HPDE6-E6E7 (cell line): ENCODE data around the gene MAGI2.

ENCODE experiments used
- DNase-seq: peaks from one replicate; pipeline ENCODE4 v3.0.0; 2011; ENCODE audit warnings: missing footprints; ENCODE audit errors: extremely low spot score

MAGI2 gene

GRCh38 chr7:78734626-78735025 is 718.8 kb downstream of the MAGI2 start:
- no peak for DNase-seq

GRCh38 chr7:78720066-78720465 is 733.4 kb downstream of the MAGI2 start:
- no peak for DNase-seq

GRCh38 chr7:78718212-78718611 is 735.3 kb downstream of the MAGI2 start:
- no peak for DNase-seq

- no peak for DNase-seq
These were observed 736.6 kb downstream of the MAGI2 start for GRCh38 chr7:78716876-78717275.

GRCh38 chr7:78714356-78714755 is 739.1 kb downstream of the MAGI2 start:
- DNase-seq, result no peak

- no peak for DNase-seq
These were observed 741.4 kb downstream of the MAGI2 start for GRCh38 chr7:78712111-78712510.

- no peak for DNase-seq
These were observed 743.8 kb downstream of the MAGI2 start for GRCh38 chr7:78709658-78710057.

GRCh38 chr7:78704504-78704903 is 749.0 kb downstream of the MAGI2 start:
- DNase-seq, result no peak

- no peak for DNase-seq
These were observed 750.1 kb downstream of the MAGI2 start for GRCh38 chr7:78703391-78703790.

- DNase-seq, result peak; percentile 5
These were observed 750.7 kb downstream of the MAGI2 start for GRCh38 chr7:78702770-78703169.

- no peak for DNase-seq
These were observed 757.6 kb downstream of the MAGI2 start for GRCh38 chr7:78695826-78696225.

GRCh38 chr7:78691584-78691983 is 761.9 kb downstream of the MAGI2 start:
- DNase-seq, result no peak

GRCh38 chr7:78690174-78690573 is 763.3 kb downstream of the MAGI2 start:
- no peak for DNase-seq

- no peak for DNase-seq
These were observed 765.1 kb downstream of the MAGI2 start for GRCh38 chr7:78688376-78688775.

GRCh38 chr7:78686189-78686588 is 767.3 kb downstream of the MAGI2 start:
- no peak for DNase-seq

- no peak for DNase-seq
These were observed 769.3 kb downstream of the MAGI2 start for GRCh38 chr7:78684201-78684600.

GRCh38 chr7:78683566-78683965 is 769.9 kb downstream of the MAGI2 start:
- DNase-seq, result no peak

- no peak for DNase-seq
These were observed 774.2 kb downstream of the MAGI2 start for GRCh38 chr7:78679112-78679876.

- no peak for DNase-seq
These were observed 776.1 kb downstream of the MAGI2 start for GRCh38 chr7:78677391-78677790.

GRCh38 chr7:78675511-78675910 is 778.0 kb downstream of the MAGI2 start:
- DNase-seq, result no peak

- no peak for DNase-seq
These were observed 780.2 kb downstream of the MAGI2 start for GRCh38 chr7:78673272-78673671.

- no peak for DNase-seq
These were observed 790.5 kb downstream of the MAGI2 start for GRCh38 chr7:78662939-78663338.

- no peak for DNase-seq
These were observed 803.5 kb downstream of the MAGI2 start for GRCh38 chr7:78649976-78650375.

- no peak for DNase-seq
These were observed 804.2 kb downstream of the MAGI2 start for GRCh38 chr7:78649236-78649635.
